Activated effector memory CD4-positive, alpha-beta T cell treated with Interleukin-2 at 50 U/mL for 16 hours (primary cell): ENCODE results near the gene ZNF280C.
"Not testable (repeated sequence)": the region's sequence is repeated elsewhere in the genome, so short reads cannot be mapped to it uniquely, and the experiment has no call there.

Source experiments
- DNase-seq: peaks from one replicate; pipeline ENCODE4 v3.0.0-alpha.2; 2020

ZNF280C gene

GRCh38 chrX:130260316-130260715 is 8.4 kb downstream of the ZNF280C start:
- DNase-seq: no peak

GRCh38 chrX:130253916-130254315 is 14.8 kb downstream of the ZNF280C start:
- DNase-seq: no peak

- no peak for DNase-seq
Observed at GRCh38 chrX:130251671-130252070, 17.0 kb downstream of the ZNF280C start.

GRCh38 chrX:130247996-130248395 is 20.7 kb downstream of the ZNF280C start:
- no peak for DNase-seq

GRCh38 chrX:130246084-130246483 is 22.6 kb downstream of the ZNF280C start:
- DNase-seq: no peak

- DNase-seq: no peak
Observed at GRCh38 chrX:130245441-130245840, 23.3 kb downstream of the ZNF280C start.

- DNase-seq: not testable (repeated sequence)
Observed at GRCh38 chrX:130231184-130231583, 37.5 kb downstream of the ZNF280C start.

GRCh38 chrX:130228871-130229270 is 39.8 kb downstream of the ZNF280C start:
- DNase-seq: no peak

GRCh38 chrX:130224810-130225209 is 43.9 kb downstream of the ZNF280C start:
- no peak for DNase-seq

- no peak for DNase-seq
Observed at GRCh38 chrX:130216320-130216719, 52.4 kb downstream of the ZNF280C start.

- no peak for DNase-seq
Observed at GRCh38 chrX:130213376-130213775, 55.3 kb downstream of the ZNF280C start.

- no peak for DNase-seq
Observed at GRCh38 chrX:130212371-130212770, 56.3 kb downstream of the ZNF280C start.

GRCh38 chrX:130211415-130212186 is 57.1 kb downstream of the ZNF280C start:
- DNase-seq: no peak

GRCh38 chrX:130204647-130205046 is 64.1 kb downstream of the ZNF280C start:
- DNase-seq: no peak

GRCh38 chrX:130197464-130197863 is 71.2 kb downstream of the ZNF280C start:
- DNase-seq: no peak

GRCh38 chrX:130196466-130196865 is 72.2 kb downstream of the ZNF280C start:
- DNase-seq: no peak

- DNase-seq: no peak
Observed at GRCh38 chrX:130190801-130191200, 77.9 kb downstream of the ZNF280C start.

- no peak for DNase-seq
Observed at GRCh38 chrX:130186651-130187050, 82.0 kb downstream of the ZNF280C start.

GRCh38 chrX:130184857-130185256 is 83.8 kb downstream of the ZNF280C start:
- DNase-seq: no peak

GRCh38 chrX:130184168-130184567 is 84.5 kb downstream of the ZNF280C start:
- DNase-seq: no peak

- DNase-seq: no peak
Observed at GRCh38 chrX:130179579-130180215, 89.0 kb downstream of the ZNF280C start.

- DNase-seq: no peak
Observed at GRCh38 chrX:130179170-130179569, 89.5 kb downstream of the ZNF280C start.

- DNase-seq: no peak
Observed at GRCh38 chrX:130176942-130177341, 91.8 kb downstream of the ZNF280C start.

GRCh38 chrX:130176354-130176776 is 92.3 kb downstream of the ZNF280C start:
- DNase-seq: no peak

GRCh38 chrX:130174937-130175336 is 93.8 kb downstream of the ZNF280C start:
- DNase-seq: no peak
